OCI-LY3 (cell line): Measurements from ENCODE around the gene DNAJB11.

ENCODE experiments used
- CTCF ChIP-seq: fragments of 200-600, 300-600 bp; sonication (generic); IDR thresholded peaks from 2 replicates; pipeline ENCODE4 v1.5.1; 2014; ENCODE audit warnings: antibody characterized with exemption, low read length, low read depth
- EZH2phosphoT487 ChIP-seq: fragments of 200-600 bp; shearing (Covaris generic); IDR thresholded peaks from 2 replicates; pipeline ENCODE4 v1.6.1; 2018; ENCODE audit warnings: antibody characterized with exemption, mixed run types, low read depth

GRCh38 chr3:186625600-186626042, 55.1 kb downstream of the DNAJB11 start:
- TF ChIP-seq CTCF (no peak), EZH2phosphoT487 (no peak)
